Common myeloid progenitor, CD34-positive (primary cell): ENCODE results near the gene ADGRL2.

Experiments used
- CTCF ChIA-PET: fragments of 350-600 bp; sonication (Branson Sonifier 250); formaldehyde crosslinking; loops from one replicate; lab custom pipeline; 2021; ENCODE audit warnings: antibody characterized with exemption; lab: Charles Lee
- POLR2A ChIA-PET: fragments of 350-600 bp; sonication (Branson Sonifier 250); formaldehyde crosslinking; loops from one replicate; lab custom pipeline; 2021; ENCODE audit warnings: antibody characterized with exemption; lab: Charles Lee
- DNase-seq, 3 donors: peaks; one replicate each; pipeline versions ENCODE4 v3.0.0 to v3.0.0-alpha.2; 2013
- H3K27ac ChIP-seq, 2 experiments: 1 replicate in 1 of 2; 2 replicates in 1 of 2; pipeline ENCODE4 v1.7.0; 2013; ENCODE audit warnings: inconsistent platforms in 2 of 2, low read length in 2 of 2, mild to moderate bottlenecking in 2 of 2, low read depth in 1 of 2, moderate library complexity in 1 of 2; ENCODE audit not compliant: severe bottlenecking in 2 of 2, insufficient read depth in 1 of 2, poor library complexity in 1 of 2
- H3K27me3 ChIP-seq, 5 experiments: replicated peaks in 2 of 5; 1 replicate in 3 of 5; 2 replicates in 2 of 5; pipeline versions ENCODE4 v1.6.1 to v1.7.0; 2013; ENCODE audit warnings: low read length in 4 of 5, mild to moderate bottlenecking in 2 of 5, moderate library complexity in 2 of 5, inconsistent platforms in 1 of 5; ENCODE audit not compliant: insufficient read depth in 5 of 5, control insufficient read depth in 4 of 5
- H3K36me3 ChIP-seq, 4 experiments: 1 replicate in 2 of 4; 2 replicates in 2 of 4; pipeline versions ENCODE4 v1.6.1 to v1.7.0; 2013; ENCODE audit warnings: low read length in 3 of 4, control low read depth in 1 of 4, mild to moderate bottlenecking in 1 of 4; ENCODE audit not compliant: control insufficient read depth in 4 of 4, insufficient read depth in 4 of 4
- H3K4me1 ChIP-seq, 4 experiments: 1 replicate in 3 of 4; 2 replicates in 1 of 4; pipeline versions ENCODE4 v1.6.1 to v1.7.1; 2013; ENCODE audit warnings: low read length in 3 of 4, mild to moderate bottlenecking in 3 of 4, control low read depth in 1 of 4, inconsistent platforms in 1 of 4, moderate library complexity in 1 of 4; ENCODE audit not compliant: control insufficient read depth in 4 of 4, insufficient read depth in 4 of 4; ENCODE audit errors: control extremely low read depth in 1 of 4
- H3K4me3 ChIP-seq, 7 experiments: 1 replicate in 4 of 7; 2 replicates in 3 of 7; pipeline versions ENCODE4 v1.5.1 to v1.7.0; 2013; ENCODE audit warnings: mild to moderate bottlenecking in 7 of 7, low read length in 6 of 7, moderate library complexity in 6 of 7, inconsistent platforms in 2 of 7, low read depth in 2 of 7, control low read depth in 1 of 7; ENCODE audit not compliant: insufficient read depth in 4 of 7, control insufficient read depth in 1 of 7; ENCODE audit errors: extremely low read depth in 1 of 7
- H3K9me3 ChIP-seq, 5 experiments: 1 replicate in 4 of 5; 2 replicates in 1 of 5; pipeline versions ENCODE4 v1.6.1 to v1.7.1; 2013; ENCODE audit warnings: low read length in 4 of 5, mild to moderate bottlenecking in 2 of 5, inconsistent platforms in 1 of 5, low read depth in 1 of 5, moderate library complexity in 1 of 5; ENCODE audit not compliant: control insufficient read depth in 4 of 5, insufficient read depth in 2 of 5; ENCODE audit errors: control extremely low read depth in 1 of 5
- WGBS: methylation state at CpG from one replicate; pipeline ENCODE4 v1.1.5; 2013; ENCODE audit not compliant: insufficient coverage; 5-methylcytosine and 5-hydroxymethylcytosine counted together

The ADGRL2 gene

GRCh38 chr1:82019508-82019907 lies 218.8 kb downstream of the ADGRL2 start:
- no peak for DNase-seq
- Histone ChIP-seq H3K4me1 (no peaks in the 10 kb centered on the region), H3K9me3 (peaks cover 0 to 2% (median 0%) of the 10 kb centered on the region in 5 experiments), H3K4me3 (no peak overlapping the region), H3K27ac (no peak overlapping the region), H3K27me3 (no peaks in the 10 kb centered on the region), H3K36me3 (no peaks in the 10 kb centered on the region)
- ChIA-PET CTCF (no interaction called here), POLR2A (no interaction called here)
- no CpG with 5 or more reads among the region's 1 CpG for WGBS

- WGBS, result 100% methylated on average over 2 of the region's 3 CpGs
These were observed 230.1 kb downstream of the ADGRL2 start for GRCh38 chr1:82030830-82031229.

GRCh38 chr1:82032068-82032467 lies 231.3 kb downstream of the ADGRL2 start:
- Histone ChIP-seq H3K4me1 (no peaks in the 10 kb centered on the region), H3K9me3 (no peaks in the 10 kb centered on the region), H3K4me3 (no peak overlapping the region), H3K27me3 (no peaks in the 10 kb centered on the region), H3K27ac (no peak overlapping the region), H3K36me3 (no peaks in the 10 kb centered on the region)
- DNase-seq, result no peak
- ChIA-PET CTCF (no interaction called here), POLR2A (no interaction called here)
- WGBS, result 100% methylated on average over 1 of the region's 2 CpGs

More at GRCh38 chr1:82030830-82031229, 230.1 kb downstream of the ADGRL2 start:
- CTCF ChIA-PET, result no interaction called here
- Histone ChIP-seq H3K27ac (no peak overlapping the region), H3K9me3 (no peaks in the 10 kb centered on the region), H3K4me3 (no peak overlapping the region), H3K36me3 (no peaks in the 10 kb centered on the region), H3K27me3 (no peaks in the 10 kb centered on the region), H3K4me1 (no peaks in the 10 kb centered on the region)
- no peak for DNase-seq
- POLR2A ChIA-PET, result interaction anchor here (0.7 kb wide), 1 partner anchor 88 kb away, joined by 3 read pairs; no protein-coding TSS in a partner anchor

- POLR2A ChIA-PET, result no interaction called here
These were observed 234.1 kb downstream of the ADGRL2 start for GRCh38 chr1:82034812-82035211.

More at GRCh38 chr1:82034812-82035211, 234.1 kb downstream of the ADGRL2 start:
- no peak for DNase-seq
- Histone ChIP-seq H3K36me3 (no peaks in the 10 kb centered on the region), H3K27ac (no peak overlapping the region), H3K4me1 (no peaks in the 10 kb centered on the region), H3K27me3 (no peaks in the 10 kb centered on the region), H3K4me3 (no peak overlapping the region), H3K9me3 (no peaks in the 10 kb centered on the region)
- no CpG with 5 or more reads among the region's 3 CpGs for WGBS
- CTCF ChIA-PET, result interaction anchor here (1.4 kb wide), 1 partner anchor 11 kb away, joined by 3 read pairs; no protein-coding TSS in a partner anchor
